Astrocyte of the spinal cord (primary cell): ENCODE results near the gene FARP1.
A peak's percentile ranks its signal among the peaks of the same experiment; 100 is the strongest.

Source experiments
- DNase-seq: peaks from one replicate; pipeline ENCODE4 v3.0.0; 2011; ENCODE audit warnings: low read depth, low spot score
- H3K4me3 ChIP-seq: 2 replicates; pipeline ENCODE4 v1.5.1; 2011; ENCODE audit warnings: low read depth, mild to moderate bottlenecking, low read length, moderate library complexity
- in situ Hi-C: cut with HindIII; loops from 2 replicates; pipeline ENCODE4 v1.10.0; 2017; ENCODE audit warnings: low sequenced_read_pairs
- TF ChIP-seq, protein P1 (sequence below): IDR thresholded peaks from 2 replicates; pipeline ENCODE4 v1.5.1; 2012; ENCODE audit warnings: low read depth, mild to moderate bottlenecking, low read length, inconsistent platforms

FARP1 gene

DNA sequence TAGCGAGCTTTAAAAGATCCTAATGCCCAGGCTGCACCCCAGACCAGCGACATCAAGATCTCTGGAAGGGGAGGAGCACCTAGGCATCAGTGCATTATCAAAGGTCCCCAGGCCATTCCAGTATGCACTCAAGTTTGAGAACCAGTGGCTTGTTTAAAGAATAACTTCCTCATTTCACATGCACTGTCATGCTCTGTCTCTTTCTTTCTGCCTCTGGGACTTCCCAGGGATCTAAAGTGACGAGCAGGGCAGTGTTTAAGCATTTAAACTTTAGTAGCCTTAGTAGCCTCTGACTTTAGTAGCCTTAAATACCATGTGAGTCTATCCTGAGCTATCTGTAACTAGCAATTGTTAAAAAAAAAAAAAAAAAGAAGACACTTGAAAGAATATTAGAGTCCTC, 8.9 kb upstream of the FARP1 start:
- H3K4me3 ChIP-seq: no peak overlapping the region
- no peak for DNase-seq
- TF ChIP-seq, protein P1, sequence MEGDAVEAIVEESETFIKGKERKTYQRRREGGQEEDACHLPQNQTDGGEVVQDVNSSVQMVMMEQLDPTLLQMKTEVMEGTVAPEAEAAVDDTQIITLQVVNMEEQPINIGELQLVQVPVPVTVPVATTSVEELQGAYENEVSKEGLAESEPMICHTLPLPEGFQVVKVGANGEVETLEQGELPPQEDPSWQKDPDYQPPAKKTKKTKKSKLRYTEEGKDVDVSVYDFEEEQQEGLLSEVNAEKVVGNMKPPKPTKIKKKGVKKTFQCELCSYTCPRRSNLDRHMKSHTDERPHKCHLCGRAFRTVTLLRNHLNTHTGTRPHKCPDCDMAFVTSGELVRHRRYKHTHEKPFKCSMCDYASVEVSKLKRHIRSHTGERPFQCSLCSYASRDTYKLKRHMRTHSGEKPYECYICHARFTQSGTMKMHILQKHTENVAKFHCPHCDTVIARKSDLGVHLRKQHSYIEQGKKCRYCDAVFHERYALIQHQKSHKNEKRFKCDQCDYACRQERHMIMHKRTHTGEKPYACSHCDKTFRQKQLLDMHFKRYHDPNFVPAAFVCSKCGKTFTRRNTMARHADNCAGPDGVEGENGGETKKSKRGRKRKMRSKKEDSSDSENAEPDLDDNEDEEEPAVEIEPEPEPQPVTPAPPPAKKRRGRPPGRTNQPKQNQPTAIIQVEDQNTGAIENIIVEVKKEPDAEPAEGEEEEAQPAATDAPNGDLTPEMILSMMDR: no peak
- in situ Hi-C loops: no loop called here

DNA sequence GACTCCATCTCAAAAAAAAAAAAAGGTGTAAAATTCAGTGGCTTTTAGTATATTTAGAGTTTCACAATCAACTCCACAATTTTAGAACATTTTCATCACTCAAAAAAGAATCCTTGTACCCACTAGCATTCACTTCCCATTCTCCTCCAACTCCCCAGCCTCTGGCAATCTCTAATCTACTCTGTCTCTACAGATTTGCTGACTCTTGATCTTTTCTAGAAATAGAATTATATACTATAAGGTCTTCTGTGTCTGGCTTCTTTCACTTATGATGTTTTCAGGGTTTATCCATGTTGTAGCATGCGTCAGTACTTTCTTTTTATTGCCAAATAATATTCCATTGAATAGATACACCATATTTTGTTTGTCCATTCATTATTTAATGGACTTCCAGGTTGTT, 8.0 kb upstream of the FARP1 start:
- H3K4me3 ChIP-seq: no peak overlapping the region
- TF ChIP-seq, protein P1: no peak
- in situ Hi-C loops: no loop called here
- no peak for DNase-seq

DNA sequence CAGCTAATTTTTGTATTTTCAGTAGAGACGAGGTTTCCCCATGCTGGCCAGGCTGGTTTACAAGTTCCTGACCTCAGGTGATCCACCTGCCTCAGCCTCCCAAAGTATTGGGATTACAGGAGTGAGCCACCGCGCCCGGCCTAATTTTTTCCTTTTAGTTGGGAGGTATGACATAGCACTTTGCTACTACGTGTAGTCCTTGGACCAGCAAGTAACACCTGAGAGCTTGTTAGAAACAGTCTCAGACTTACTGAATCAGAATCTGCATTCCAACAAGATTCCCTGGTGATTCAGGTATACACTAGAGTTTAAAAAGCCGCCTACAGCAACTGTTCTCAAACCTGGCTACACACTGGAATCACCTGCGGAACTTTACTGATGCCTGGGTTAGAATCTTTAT, 1.8 kb upstream of the FARP1 start:
- in situ Hi-C loops: no loop called here
- TF ChIP-seq, protein P1: no peak
- no peak overlapping the region for H3K4me3 ChIP-seq
- DNase-seq: no peak

DNA sequence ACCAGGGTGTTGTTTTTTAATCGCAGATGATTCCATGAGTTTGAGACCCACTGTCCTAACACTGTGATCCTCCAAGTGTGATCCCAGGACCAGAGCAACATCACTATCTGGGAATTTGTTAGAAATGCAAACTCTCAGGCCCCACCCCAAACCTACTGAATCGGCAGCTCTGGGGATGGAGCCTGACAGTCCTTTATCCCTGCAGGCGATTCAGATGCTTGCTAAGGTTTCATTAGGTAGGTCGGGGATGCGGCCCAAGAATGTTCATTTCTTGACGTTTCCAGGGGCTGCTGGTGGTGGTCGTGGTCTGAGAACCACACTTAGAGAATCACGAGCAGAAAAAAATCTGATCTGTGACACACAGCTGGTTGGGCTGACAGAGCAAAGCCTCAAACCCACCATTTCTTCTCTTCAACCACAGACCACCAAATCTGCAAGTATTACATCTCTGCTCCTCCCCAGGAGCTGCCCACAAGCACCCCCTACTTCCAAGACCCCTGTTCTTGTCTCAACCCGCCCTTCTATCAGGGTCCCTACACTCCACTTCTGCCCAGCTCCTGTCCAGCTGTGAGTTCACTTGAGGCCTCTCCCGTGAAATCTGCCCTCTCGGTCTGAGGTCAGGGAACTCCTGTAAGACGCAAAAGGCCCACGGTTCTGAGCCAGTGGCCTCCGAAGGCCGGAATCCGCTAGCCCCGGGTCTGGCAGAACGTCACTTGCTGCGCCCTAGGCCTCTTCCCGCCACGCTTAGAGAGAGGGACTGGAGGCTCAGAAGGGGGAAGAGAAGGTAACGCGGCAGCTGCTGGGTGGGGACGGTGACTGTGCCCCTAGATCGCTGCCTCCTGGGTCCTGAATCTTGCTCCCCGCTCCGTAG, 1.1 kb upstream of the FARP1 start:
- in situ Hi-C loops: no loop called here
- TF ChIP-seq, protein P1: no peak
- H3K4me3 ChIP-seq: peak overlapping the region; percentile 52

DNA sequence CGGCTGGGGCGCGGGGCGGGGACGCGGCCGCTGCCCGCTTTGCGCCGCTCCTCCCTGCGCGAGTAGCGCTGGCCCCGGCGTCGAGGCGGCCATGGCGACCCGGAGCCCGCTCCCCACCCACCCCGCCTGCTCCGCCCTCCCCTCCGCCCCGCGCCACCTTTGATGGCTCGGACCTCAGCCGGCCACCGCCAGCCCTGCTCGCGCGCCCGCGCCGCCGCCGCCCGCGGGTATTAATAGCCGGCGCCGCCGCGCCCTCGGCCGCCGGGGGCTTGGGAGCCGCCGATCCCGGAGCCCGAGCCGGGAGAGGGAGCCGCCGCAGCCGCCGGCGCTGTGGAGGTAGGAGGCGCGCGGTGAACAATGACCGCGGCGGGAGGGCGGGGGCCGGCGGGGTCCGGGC, 261 bp downstream of the FARP1 start:
- TF ChIP-seq, protein P1: no peak
- peak overlapping the region; percentile 64 for H3K4me3 ChIP-seq
- in situ Hi-C loops: no loop called here
- no peak for DNase-seq

More for the DNA sequence above, 1.1 kb upstream of the FARP1 start:
- no peak for DNase-seq

DNA sequence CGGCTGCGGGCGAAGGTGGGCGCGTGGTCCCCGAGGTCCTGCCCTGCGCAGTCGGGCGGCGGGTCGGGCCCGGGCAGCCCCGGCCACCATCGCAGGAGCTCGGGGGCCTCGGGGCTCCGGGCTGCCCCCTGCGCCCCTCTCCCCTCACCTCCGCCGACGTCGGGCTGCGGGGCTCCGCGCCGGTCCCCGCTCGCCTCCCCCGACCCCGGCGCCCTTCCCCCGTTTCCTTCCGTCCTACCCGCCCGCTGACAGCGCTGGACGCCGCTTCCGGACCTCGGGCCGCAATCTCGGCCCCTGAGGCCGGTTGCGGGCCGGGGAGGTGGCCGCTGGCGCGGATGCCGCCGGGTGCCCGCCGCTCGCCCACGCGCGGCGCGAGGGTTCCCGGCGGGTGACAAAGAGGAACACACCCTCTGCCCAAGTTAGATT, 720 bp downstream of the FARP1 start:
- in situ Hi-C loops: no loop called here
- TF ChIP-seq, protein P1: no peak
- H3K4me3 ChIP-seq: peak overlapping the region; percentile 64
- no peak for DNase-seq
